Neural cell (in vitro differentiated cells): Measurements from ENCODE around the gene NCAPD2.

ENCODE experiments used
- EP300 ChIP-seq: fragments of 450-650 bp; conservative IDR thresholded peaks from 2 replicates; pipeline ENCODE4 v1.6.1; 2014; ENCODE audit warnings: antibody characterized with exemption, mild to moderate bottlenecking, moderate library complexity; ENCODE audit not compliant: poor library complexity, severe bottlenecking
- EZH2 ChIP-seq: fragments of 200-600, 300-800 bp; shearing (Covaris generic), sonication (generic); IDR thresholded peaks from 2 replicates; pipeline ENCODE4 v1.6.1; 2014; ENCODE audit warnings: antibody characterized with exemption, low read length, borderline replicate concordance, mild to moderate bottlenecking; ENCODE audit not compliant: insufficient read depth, poor library complexity, severe bottlenecking
- MXI1 ChIP-seq: fragments of 450-650 bp; conservative IDR thresholded peaks from 2 replicates; pipeline ENCODE4 v1.6.1; 2014; ENCODE audit warnings: antibody characterized with exemption, mild to moderate bottlenecking; ENCODE audit not compliant: poor library complexity, severe bottlenecking
- POLR2AphosphoS5 ChIP-seq: IDR thresholded peaks from 2 replicates; pipeline ENCODE4 v1.6.1; 2012
- SMC3 ChIP-seq: fragments of 450-650 bp; conservative IDR thresholded peaks from 2 replicates; pipeline ENCODE4 v1.6.1; 2014; ENCODE audit warnings: antibody characterized with exemption, mild to moderate bottlenecking, moderate library complexity; ENCODE audit not compliant: poor library complexity
- TAF1 ChIP-seq: IDR thresholded peaks from 2 replicates; pipeline ENCODE4 v1.6.1; 2012; ENCODE audit warnings: low read depth
- TF ChIP-seq, protein P1 (sequence below): fragments of 450-650 bp; IDR thresholded peaks from 2 replicates; pipeline ENCODE4 v1.5.1; 2014; ENCODE audit warnings: antibody characterized with exemption, mild to moderate bottlenecking, moderate library complexity; ENCODE audit not compliant: poor library complexity, severe bottlenecking
- TF ChIP-seq, protein P2 (sequence below): IDR thresholded peaks from 2 replicates; pipeline ENCODE4 v1.6.1; 2012; ENCODE audit warnings: borderline replicate concordance

DNA sequence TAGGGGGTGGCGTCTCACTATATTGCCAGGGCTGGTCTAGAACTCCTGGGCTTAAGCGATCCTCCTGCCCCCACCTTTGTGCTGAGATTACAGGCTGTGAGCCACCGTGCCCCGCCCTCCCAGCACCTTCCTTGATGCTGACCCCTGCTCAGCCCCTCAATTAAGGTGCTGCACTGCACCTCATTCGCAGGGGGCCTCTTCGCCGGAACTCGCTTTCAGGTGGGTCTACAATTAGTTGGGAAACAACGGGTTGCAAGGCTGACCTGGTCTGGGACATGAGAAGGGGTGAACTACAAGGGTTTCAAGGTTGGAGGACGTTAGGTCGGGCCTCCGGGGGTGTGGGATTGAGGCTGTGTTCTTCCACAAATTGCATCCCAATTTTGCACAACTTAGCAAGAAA lies 75.4 kb downstream of the NCAPD2 start:
- TF ChIP-seq MXI1, result no peak
- TF ChIP-seq, protein P1, sequence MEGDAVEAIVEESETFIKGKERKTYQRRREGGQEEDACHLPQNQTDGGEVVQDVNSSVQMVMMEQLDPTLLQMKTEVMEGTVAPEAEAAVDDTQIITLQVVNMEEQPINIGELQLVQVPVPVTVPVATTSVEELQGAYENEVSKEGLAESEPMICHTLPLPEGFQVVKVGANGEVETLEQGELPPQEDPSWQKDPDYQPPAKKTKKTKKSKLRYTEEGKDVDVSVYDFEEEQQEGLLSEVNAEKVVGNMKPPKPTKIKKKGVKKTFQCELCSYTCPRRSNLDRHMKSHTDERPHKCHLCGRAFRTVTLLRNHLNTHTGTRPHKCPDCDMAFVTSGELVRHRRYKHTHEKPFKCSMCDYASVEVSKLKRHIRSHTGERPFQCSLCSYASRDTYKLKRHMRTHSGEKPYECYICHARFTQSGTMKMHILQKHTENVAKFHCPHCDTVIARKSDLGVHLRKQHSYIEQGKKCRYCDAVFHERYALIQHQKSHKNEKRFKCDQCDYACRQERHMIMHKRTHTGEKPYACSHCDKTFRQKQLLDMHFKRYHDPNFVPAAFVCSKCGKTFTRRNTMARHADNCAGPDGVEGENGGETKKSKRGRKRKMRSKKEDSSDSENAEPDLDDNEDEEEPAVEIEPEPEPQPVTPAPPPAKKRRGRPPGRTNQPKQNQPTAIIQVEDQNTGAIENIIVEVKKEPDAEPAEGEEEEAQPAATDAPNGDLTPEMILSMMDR, result no peak
- TF ChIP-seq POLR2AphosphoS5, result no peak
- TF ChIP-seq TAF1, result no peak
- no peak for TF ChIP-seq EP300
- no peak for TF ChIP-seq EZH2
- no peak for TF ChIP-seq SMC3
- TF ChIP-seq, protein P2, sequence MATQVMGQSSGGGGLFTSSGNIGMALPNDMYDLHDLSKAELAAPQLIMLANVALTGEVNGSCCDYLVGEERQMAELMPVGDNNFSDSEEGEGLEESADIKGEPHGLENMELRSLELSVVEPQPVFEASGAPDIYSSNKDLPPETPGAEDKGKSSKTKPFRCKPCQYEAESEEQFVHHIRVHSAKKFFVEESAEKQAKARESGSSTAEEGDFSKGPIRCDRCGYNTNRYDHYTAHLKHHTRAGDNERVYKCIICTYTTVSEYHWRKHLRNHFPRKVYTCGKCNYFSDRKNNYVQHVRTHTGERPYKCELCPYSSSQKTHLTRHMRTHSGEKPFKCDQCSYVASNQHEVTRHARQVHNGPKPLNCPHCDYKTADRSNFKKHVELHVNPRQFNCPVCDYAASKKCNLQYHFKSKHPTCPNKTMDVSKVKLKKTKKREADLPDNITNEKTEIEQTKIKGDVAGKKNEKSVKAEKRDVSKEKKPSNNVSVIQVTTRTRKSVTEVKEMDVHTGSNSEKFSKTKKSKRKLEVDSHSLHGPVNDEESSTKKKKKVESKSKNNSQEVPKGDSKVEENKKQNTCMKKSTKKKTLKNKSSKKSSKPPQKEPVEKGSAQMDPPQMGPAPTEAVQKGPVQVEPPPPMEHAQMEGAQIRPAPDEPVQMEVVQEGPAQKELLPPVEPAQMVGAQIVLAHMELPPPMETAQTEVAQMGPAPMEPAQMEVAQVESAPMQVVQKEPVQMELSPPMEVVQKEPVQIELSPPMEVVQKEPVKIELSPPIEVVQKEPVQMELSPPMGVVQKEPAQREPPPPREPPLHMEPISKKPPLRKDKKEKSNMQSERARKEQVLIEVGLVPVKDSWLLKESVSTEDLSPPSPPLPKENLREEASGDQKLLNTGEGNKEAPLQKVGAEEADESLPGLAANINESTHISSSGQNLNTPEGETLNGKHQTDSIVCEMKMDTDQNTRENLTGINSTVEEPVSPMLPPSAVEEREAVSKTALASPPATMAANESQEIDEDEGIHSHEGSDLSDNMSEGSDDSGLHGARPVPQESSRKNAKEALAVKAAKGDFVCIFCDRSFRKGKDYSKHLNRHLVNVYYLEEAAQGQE, result no peak
